Chondrocyte (in vitro differentiated cells): Measurements from ENCODE around the gene FUT6. TPM values are rescaled to one million over a fixed set of nuclear protein-coding genes. Genes with fewer than 3 reads are reported as not detected.
"Not testable (repeated sequence)": the region's sequence is repeated elsewhere in the genome, so short reads cannot be mapped to it uniquely, and the experiment has no call there.

Experiments used
- DNase-seq: peaks from one replicate; pipeline ENCODE4 v3.0.0; 2021; ENCODE audit warnings: mixed read lengths, low spot score
- H3K27ac Mint-ChIP-seq: one replicate; pipeline ENCODE4 v1.8.0; 2021; ENCODE audit warnings: mild to moderate bottlenecking, moderate library complexity, mixed read lengths; ENCODE audit not compliant: unreplicated experiment
- H3K27me3 Mint-ChIP-seq: 2 replicates; pipeline ENCODE4 v1.8.0; 2021; ENCODE audit warnings: low read depth, mixed read lengths
- H3K36me3 Mint-ChIP-seq: 2 replicates; pipeline ENCODE4 v1.8.0; 2021; ENCODE audit warnings: low read depth, mixed read lengths
- H3K4me1 Mint-ChIP-seq: 2 replicates; pipeline ENCODE4 v1.8.0; 2021; ENCODE audit warnings: low read depth, mild to moderate bottlenecking, mixed read lengths
- H3K4me3 Mint-ChIP-seq: one replicate; pipeline ENCODE4 v1.8.0; 2021; ENCODE audit warnings: mild to moderate bottlenecking, moderate library complexity, mixed read lengths; ENCODE audit not compliant: unreplicated experiment
- H3K9me3 Mint-ChIP-seq: 2 replicates; pipeline ENCODE4 v1.8.0; 2021; ENCODE audit warnings: low read depth, mixed read lengths
- total RNA-seq: library from RNA; stranded (reverse); gene quantifications from 3 replicates; pipeline ENCODE4 v1.2.1, GENCODE V29; 2021
- TF ChIP-seq, protein P1 (sequence below): fragments of 200-600 bp; sonication (generic); IDR thresholded peaks from 2 replicates; pipeline ENCODE4 v1.5.0; 2021; ENCODE audit warnings: antibody characterized with exemption, mild to moderate bottlenecking, moderate library complexity

The FUT6 gene
- total RNA-seq, 1 donor from 2014 or later = not detected

DNA sequence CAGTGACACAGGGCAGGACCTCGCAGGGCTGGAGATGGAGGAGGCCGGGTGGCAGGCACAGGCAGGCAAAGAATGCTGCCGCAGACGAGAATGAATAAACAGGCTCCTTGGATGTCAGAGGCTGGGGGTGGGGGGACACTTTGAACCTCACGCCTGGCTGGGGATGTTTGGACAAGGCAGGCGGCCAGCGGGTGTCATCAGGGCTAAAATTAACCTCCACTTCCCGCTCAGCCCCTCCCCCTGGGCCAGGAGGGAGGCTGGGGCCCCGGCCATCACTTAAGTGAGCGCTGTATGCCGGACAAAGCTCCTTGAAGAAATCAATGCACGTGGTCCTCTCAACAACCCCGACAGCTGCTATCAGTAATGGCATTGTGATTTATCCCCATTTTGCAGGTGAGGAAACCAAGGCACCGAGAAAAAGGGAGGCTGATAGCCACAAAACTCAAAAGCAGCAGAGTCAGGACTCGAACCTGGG is 41.1 kb upstream of the FUT6 start:
- Mint-ChIP-seq H3K36me3 (no peaks in the 10 kb centered on the region), H3K9me3 (no peaks in the 10 kb centered on the region), H3K4me1 (peaks cover 18% of the 10 kb centered on the region), H3K27me3 (no peaks in the 10 kb centered on the region), H3K4me3 (no peak overlapping the region), H3K27ac (no peak overlapping the region)
- TF ChIP-seq, protein P1, sequence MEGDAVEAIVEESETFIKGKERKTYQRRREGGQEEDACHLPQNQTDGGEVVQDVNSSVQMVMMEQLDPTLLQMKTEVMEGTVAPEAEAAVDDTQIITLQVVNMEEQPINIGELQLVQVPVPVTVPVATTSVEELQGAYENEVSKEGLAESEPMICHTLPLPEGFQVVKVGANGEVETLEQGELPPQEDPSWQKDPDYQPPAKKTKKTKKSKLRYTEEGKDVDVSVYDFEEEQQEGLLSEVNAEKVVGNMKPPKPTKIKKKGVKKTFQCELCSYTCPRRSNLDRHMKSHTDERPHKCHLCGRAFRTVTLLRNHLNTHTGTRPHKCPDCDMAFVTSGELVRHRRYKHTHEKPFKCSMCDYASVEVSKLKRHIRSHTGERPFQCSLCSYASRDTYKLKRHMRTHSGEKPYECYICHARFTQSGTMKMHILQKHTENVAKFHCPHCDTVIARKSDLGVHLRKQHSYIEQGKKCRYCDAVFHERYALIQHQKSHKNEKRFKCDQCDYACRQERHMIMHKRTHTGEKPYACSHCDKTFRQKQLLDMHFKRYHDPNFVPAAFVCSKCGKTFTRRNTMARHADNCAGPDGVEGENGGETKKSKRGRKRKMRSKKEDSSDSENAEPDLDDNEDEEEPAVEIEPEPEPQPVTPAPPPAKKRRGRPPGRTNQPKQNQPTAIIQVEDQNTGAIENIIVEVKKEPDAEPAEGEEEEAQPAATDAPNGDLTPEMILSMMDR = no peak
- no peak for DNase-seq

DNA sequence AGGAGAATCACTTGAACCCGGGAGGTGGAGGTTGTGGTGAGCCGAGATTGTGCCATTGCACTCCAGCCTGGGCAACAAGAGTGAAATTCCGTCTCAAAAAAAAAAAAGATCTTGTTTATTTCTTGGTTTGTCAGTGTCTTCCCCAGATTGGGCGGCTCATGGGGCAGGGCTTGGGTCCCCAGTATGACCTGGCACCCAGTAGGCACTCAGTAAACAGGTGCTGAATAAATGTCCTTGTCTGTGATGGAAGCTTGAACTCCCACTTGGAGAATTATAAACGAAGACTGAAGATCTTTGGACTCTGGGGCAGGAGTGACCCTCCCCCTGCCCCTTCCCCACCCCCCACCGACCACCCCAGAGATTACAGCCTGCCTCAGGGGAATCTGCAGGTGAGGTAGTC is 40.7 kb upstream of the FUT6 start:
- H3K4me3 Mint-ChIP-seq = no peak overlapping the region
- no peaks in the 10 kb centered on the region for H3K9me3 Mint-ChIP-seq
- H3K27ac Mint-ChIP-seq = no peak overlapping the region
- H3K36me3 Mint-ChIP-seq = no peaks in the 10 kb centered on the region
- no peaks in the 10 kb centered on the region for H3K27me3 Mint-ChIP-seq
- TF ChIP-seq, protein P1 = no peak
- DNase-seq = no peak
- peaks cover 18% of the 10 kb centered on the region for H3K4me1 Mint-ChIP-seq

DNA sequence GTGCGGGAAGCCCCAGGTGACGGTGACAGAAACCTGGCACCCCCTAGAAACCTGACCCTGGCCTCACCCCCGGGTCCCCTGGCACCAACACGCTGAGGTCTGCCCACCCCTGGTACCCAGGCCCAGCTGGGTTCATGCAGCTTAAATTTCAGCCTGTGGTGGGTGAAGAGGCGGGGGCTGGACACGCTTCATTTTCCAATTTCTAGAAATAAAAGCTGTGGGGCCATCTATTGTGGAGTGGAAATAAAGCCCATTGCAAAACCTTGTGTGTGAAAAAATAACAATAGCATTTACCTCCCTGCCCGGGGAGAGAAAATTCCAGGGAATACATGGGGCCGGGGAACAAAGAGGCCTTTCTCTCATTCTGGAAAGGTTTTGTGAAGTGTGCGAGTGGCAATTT is 38.4 kb upstream of the FUT6 start:
- Mint-ChIP-seq H3K9me3 (no peaks in the 10 kb centered on the region), H3K36me3 (no peaks in the 10 kb centered on the region), H3K4me1 (peaks cover 13% of the 10 kb centered on the region), H3K27ac (no peak overlapping the region), H3K4me3 (no peak overlapping the region), H3K27me3 (no peaks in the 10 kb centered on the region)
- TF ChIP-seq, protein P1 = no peak
- DNase-seq = no peak

DNA sequence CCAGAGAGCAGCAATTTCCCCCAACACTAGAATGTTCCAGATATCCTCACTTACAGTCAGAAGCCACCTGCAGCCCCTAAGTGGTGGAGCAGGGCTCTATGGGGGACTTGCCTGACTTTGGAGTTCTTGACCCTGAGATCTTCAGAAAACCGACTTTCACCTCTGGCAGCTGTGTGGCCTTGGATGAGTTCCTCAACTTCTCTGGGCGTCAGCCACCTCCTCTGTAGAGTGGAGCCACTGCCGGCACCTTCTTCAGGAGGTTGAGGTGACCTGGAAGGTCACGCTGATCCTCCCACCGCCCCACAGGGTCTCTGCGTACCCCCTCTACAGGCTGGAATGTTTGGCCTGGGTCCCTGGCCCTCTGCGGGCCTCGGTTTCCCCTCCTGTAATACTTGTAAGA is 37.9 kb upstream of the FUT6 start:
- TF ChIP-seq, protein P1 = no peak
- Mint-ChIP-seq H3K9me3 (no peaks in the 10 kb centered on the region), H3K4me1 (peaks cover 13% of the 10 kb centered on the region), H3K4me3 (no peak overlapping the region), H3K27me3 (no peaks in the 10 kb centered on the region), H3K27ac (no peak overlapping the region), H3K36me3 (no peaks in the 10 kb centered on the region)
- no peak for DNase-seq

DNA sequence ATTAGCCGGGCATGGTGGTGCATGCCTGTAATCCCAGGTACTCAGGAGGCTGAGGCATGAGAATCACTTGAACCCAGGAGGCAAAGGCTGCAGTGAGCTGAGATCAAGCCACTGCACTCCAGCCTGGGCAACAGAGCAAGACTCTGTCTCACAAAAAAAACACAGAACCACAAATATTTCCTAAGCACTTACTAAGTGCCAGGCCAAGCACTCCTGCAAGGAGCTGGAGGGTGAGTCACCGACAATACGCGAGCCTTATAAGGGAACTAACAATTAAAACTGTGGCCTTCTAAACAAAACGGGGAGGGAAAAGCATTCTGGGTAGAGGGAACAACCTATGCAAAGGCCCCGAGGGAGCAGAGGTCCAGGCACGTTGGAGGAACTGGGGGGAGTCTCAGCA is 35.0 kb upstream of the FUT6 start:
- not testable (repeated sequence) for H3K36me3 Mint-ChIP-seq, H3K9me3 Mint-ChIP-seq, H3K27me3 Mint-ChIP-seq, H3K4me1 Mint-ChIP-seq, DNase-seq, H3K27ac Mint-ChIP-seq, H3K4me3 Mint-ChIP-seq

DNA sequence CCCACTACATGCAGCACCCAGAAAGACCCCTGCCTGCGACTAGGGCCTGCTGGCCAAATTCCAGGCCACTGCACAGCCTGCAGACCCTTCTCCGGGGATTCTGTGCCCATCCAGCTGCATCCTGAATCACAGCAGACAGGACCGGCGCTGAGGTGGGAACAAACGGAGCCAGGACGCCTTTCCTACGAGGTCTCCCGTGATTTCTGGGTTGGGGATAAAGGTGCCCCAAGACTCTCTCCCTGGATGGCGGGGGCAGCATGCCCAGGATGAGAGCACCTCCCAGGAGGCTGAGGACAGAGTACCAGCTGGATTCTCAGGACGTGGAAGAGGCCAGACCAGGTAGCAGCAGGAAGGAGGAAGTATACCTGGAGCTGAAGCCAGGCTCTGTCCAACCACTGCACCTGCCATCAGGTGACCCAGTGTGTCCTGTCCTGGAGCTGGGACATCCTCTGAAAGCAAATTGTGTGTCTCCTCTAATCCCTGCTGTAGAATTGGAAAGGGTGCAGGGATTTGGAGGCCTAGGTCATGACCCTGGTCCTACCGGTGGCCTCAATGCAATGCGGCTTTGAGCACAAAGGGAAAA is 34.2 kb upstream of the FUT6 start:
- Mint-ChIP-seq H3K4me1 (peaks cover 3% of the 10 kb centered on the region), H3K9me3 (no peaks in the 10 kb centered on the region), H3K4me3 (no peak overlapping the region), H3K36me3 (no peaks in the 10 kb centered on the region), H3K27me3 (peaks cover 2% of the 10 kb centered on the region), H3K27ac (no peak overlapping the region)
- no peak for DNase-seq
- TF ChIP-seq, protein P1 = no peak
